OCI-LY1 (cell line): ENCODE measurements around the gene ARL5A.

Experiments
- EZH2 ChIP-seq: fragments of 200-600 bp; sonication (generic), shearing (Covaris generic); IDR thresholded peaks from 2 replicates; pipeline ENCODE4 v1.8.0; 2017; ENCODE audit warnings: borderline replicate concordance, mixed run types, mild to moderate bottlenecking, antibody characterized with exemption, low read length, moderate library complexity, mixed read lengths
- TF ChIP-seq, protein P1 (sequence below): fragments of 200-600 bp; sonication (generic), shearing (Covaris generic); IDR thresholded peaks from 2 replicates; pipeline ENCODE4 v1.5.1; 2017; ENCODE audit warnings: mild to moderate bottlenecking, antibody characterized with exemption, low read length, moderate library complexity, mixed read lengths

DNA sequence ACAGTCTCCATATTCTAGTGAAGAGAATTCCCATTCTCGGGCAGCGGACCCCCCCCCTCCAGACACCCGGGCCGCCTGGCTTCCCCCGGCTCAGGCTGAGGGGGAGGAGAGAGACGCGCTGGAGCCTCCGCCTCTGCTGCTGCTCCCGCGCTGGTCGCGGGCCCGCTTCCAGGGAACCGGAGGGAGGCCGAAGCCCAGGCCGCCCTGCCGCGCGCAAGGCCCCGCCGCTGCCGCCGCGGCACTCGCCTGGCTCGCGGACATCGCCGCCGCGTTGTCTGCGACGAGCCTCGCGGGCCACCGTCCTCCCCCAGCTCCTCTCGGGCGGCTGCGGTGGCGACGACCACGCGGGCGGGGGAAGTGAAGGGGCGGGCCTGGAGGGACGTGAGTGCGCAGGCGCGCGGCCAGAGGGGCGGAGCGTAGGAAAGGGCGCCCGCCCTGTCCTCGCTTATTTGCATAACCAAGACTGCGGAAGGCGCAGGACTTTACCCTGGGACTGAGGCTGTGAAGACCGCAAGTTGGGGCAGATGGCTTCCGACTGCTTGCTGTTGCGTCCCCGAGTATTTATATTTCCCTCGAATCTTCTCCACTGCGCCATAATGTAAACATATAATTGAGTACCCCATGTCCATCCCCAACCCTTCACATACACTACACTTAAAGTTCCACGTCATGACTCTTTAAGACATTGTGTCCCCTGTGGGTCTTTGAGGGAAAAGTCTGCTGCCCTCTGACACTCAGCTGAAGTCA is at the start of gene ARL5A:
- no peak for TF ChIP-seq EZH2
- TF ChIP-seq, protein P1, sequence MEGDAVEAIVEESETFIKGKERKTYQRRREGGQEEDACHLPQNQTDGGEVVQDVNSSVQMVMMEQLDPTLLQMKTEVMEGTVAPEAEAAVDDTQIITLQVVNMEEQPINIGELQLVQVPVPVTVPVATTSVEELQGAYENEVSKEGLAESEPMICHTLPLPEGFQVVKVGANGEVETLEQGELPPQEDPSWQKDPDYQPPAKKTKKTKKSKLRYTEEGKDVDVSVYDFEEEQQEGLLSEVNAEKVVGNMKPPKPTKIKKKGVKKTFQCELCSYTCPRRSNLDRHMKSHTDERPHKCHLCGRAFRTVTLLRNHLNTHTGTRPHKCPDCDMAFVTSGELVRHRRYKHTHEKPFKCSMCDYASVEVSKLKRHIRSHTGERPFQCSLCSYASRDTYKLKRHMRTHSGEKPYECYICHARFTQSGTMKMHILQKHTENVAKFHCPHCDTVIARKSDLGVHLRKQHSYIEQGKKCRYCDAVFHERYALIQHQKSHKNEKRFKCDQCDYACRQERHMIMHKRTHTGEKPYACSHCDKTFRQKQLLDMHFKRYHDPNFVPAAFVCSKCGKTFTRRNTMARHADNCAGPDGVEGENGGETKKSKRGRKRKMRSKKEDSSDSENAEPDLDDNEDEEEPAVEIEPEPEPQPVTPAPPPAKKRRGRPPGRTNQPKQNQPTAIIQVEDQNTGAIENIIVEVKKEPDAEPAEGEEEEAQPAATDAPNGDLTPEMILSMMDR = no peak
